Psoas muscle (tissue), 8 donors: ENCODE results near the gene CFHR4. TPM values are rescaled to one million over a fixed set of nuclear protein-coding genes. Genes with fewer than 3 reads are reported as not detected.

Experiments used
- ATAC-seq, 4 donors: fragments of 200-7000 bp; cut with Tn5 transposase; one replicate each; pipeline ENCODE4 v1.9.1; 2020; ENCODE audit warnings: moderate library complexity in 3 of 4, mild to moderate bottlenecking in 2 of 4
- DNase-seq, 2 donors: peaks; one replicate each; pipeline ENCODE4 v3.0.0-alpha.2; 2020
- H3K27ac ChIP-seq: fragments of 200-600 bp; one replicate; pipeline ENCODE4 v1.8.0; 2022
- H3K27me3 ChIP-seq, 3 donors: fragments of 200-600 bp in 1 of 3; one replicate each; pipeline versions ENCODE4 v1.6.1 to v1.8.0; 2013 to 2022; ENCODE audit warnings: low read length in 2 of 3, mild to moderate bottlenecking in 2 of 3, moderate library complexity in 1 of 3; ENCODE audit not compliant: insufficient read depth in 3 of 3
- H3K36me3 ChIP-seq, 2 donors: fragments of 200-600 bp in 1 of 2; one replicate each; pipeline versions ENCODE4 v1.6.1 to v1.8.0; 2013 to 2022; ENCODE audit warnings: low read depth in 1 of 2, mild to moderate bottlenecking in 1 of 2, moderate library complexity in 1 of 2; ENCODE audit not compliant: insufficient read depth in 1 of 2
- H3K4me1 ChIP-seq: fragments of 200-600 bp; one replicate; pipeline ENCODE4 v1.8.0; 2022
- H3K4me3 ChIP-seq: fragments of 200-600 bp; one replicate; pipeline ENCODE4 v1.8.0; 2022; ENCODE audit warnings: mild to moderate bottlenecking
- H3K9me3 ChIP-seq: fragments of 200-600 bp; one replicate; pipeline ENCODE4 v1.8.0; 2022
- WGBS, 3 donors: extraction: QIAGEN DNeasy Blood & Tissue Kit; methylation state at CpG; one replicate each; pipeline versions ENCODE4 v1.1.6 to v1.1.7; 2013; 5-methylcytosine and 5-hydroxymethylcytosine counted together
- intact Hi-C, 2 donors: fragments of 100-400 bp; cut with DNase I; formaldehyde crosslinking; loops; one replicate each; pipeline versions ENCODE4 v1.11.0 to v1.14.2; 2022
- polyA plus RNA-seq, 3 donors: library from polyadenylated mRNA; stranded (reverse); fragments of 200-250 nt; gene quantifications; one replicate each; pipeline ENCODE4 v1.2.3, GENCODE V29; 2013
- total RNA-seq, 4 donors: library from RNA; stranded (reverse); fragmentation: NEBNext Ultra II Directional in 2 of 4; extraction: Animal tissue kit (Norgen Biotek cat#: 25700) in 2 of 4; gene quantifications; one replicate each; pipeline versions ENCODE4 v1.2.1 to v1.2.4, GENCODE V29; 2021 to 2023
- TF ChIP-seq, protein P1 (sequence below): fragments of 200-600 bp; IDR thresholded peaks from one replicate; pipeline ENCODE4 v1.8.0; 2022; ENCODE audit warnings: antibody characterized with exemption
- donor health status: healthy with polysubstance abuse.
- donor health status: DM: no; HTN: no; CAD: no; lungs with moderate emphysema.
- donor health status: Bipolar disorder and iron deficiency.
- donor health status: healthy.
- donor health status: DM: yes; HTN: yes; CAD: no.
- donor health status: DM: no; HTN: no; CAD: no.
- donor health status: DM: no; HTN: no; CAD: no.
- donor health status: DM: yes; HTN: yes; CAD: no.

CFHR4 gene
- total and polyA plus RNA-seq, 7 donors, result not detected

DNA sequence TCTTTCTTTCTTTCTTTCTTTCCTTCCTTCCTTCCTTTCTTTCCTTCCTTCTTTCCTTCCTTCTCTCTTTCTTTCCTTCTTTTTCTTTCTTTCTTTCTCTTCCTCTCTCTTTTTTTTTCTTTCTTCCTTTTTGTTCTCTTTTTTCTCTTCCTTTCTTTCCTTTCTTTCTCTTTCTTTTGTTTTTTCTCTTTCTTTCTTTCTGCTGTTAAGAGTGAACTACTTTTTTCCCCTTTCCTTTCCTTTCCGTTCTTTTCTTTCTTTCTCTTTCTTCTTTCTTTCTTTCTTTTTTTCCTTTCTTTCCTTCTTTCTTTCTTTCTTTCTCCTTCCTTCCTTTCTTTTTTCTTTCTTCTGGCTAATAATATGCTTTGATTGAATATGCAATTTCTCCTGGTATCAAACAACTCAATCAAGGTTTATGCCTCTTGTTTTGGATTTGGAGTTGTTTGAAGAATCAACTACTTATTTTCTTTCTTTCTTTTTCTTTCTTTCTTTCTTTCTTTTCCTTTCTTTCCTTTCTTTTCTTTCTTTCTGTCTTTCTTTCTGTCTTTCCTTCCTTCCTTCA is 27.4 kb upstream of the CFHR4 start:
- no peak for DNase-seq
- H3K4me3 ChIP-seq, result no peak overlapping the region
- 90 to 100% (median 94%) methylated on average over 1 of the region's 1 CpG for WGBS, 3 donors
- no peaks in the 10 kb centered on the region for H3K27me3 ChIP-seq
- no peak for ATAC-seq
- peaks cover 7% of the 10 kb centered on the region for H3K9me3 ChIP-seq
- H3K4me1 ChIP-seq, result no peaks in the 10 kb centered on the region
- no peaks in the 10 kb centered on the region for H3K36me3 ChIP-seq
- intact Hi-C loops, result no loop called here
- no peak overlapping the region for H3K27ac ChIP-seq
- TF ChIP-seq, protein P1, sequence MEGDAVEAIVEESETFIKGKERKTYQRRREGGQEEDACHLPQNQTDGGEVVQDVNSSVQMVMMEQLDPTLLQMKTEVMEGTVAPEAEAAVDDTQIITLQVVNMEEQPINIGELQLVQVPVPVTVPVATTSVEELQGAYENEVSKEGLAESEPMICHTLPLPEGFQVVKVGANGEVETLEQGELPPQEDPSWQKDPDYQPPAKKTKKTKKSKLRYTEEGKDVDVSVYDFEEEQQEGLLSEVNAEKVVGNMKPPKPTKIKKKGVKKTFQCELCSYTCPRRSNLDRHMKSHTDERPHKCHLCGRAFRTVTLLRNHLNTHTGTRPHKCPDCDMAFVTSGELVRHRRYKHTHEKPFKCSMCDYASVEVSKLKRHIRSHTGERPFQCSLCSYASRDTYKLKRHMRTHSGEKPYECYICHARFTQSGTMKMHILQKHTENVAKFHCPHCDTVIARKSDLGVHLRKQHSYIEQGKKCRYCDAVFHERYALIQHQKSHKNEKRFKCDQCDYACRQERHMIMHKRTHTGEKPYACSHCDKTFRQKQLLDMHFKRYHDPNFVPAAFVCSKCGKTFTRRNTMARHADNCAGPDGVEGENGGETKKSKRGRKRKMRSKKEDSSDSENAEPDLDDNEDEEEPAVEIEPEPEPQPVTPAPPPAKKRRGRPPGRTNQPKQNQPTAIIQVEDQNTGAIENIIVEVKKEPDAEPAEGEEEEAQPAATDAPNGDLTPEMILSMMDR, result no peak

DNA sequence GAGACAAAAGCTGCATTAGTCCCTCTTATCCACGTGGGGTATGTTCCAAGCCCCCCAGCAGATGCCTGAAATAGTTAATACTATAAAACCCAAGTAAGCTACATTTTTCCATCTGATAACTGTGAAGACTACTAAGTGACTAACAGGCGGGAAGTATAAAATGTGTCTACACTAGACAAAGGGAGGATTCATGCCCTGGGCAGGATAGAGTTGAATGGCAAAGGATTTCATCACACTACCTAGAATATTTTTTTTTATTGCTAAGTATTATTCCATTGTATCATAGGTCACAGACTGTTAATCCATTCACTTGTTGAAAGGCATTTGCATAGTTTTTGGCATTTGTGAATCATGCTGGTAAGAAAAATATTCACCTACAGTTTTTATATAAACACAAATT is 26.4 kb upstream of the CFHR4 start:
- DNase-seq (no peak), ATAC-seq (no peak)
- Histone ChIP-seq H3K9me3 (peaks cover 7% of the 10 kb centered on the region), H3K4me3 (no peak overlapping the region), H3K36me3 (no peaks in the 10 kb centered on the region), H3K27me3 (no peaks in the 10 kb centered on the region), H3K27ac (no peak overlapping the region), H3K4me1 (no peaks in the 10 kb centered on the region)
- intact Hi-C loops, result no loop called here
- TF ChIP-seq, protein P1, result no peak
- 55 to 62% (median 59%) methylated on average over 2 of the region's 2 CpGs for WGBS, 3 donors

DNA sequence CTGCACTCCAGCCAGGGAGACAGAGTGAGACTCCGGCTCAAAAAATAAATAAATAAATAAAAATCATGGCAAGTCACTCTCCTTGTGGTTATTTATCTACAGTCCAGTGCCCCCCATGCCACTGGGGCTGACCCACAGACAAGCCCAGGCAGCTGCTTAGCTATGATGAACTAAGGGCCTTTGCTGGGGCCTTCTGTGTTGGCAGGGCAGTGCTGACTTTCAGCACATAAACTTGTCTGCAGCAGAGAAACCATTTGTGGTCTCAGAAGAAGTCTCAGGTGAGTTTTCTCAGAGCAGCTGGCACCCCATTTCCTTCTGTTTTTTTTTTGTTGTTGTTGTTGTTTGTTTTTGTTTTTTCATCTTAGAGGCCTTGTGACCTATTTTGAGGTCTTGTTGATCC is 20.9 kb upstream of the CFHR4 start:
- TF ChIP-seq, protein P1, result no peak
- Histone ChIP-seq H3K36me3 (no peaks in the 10 kb centered on the region), H3K4me3 (no peak overlapping the region), H3K9me3 (peaks cover 7% of the 10 kb centered on the region), H3K27me3 (no peaks in the 10 kb centered on the region), H3K4me1 (no peaks in the 10 kb centered on the region), H3K27ac (no peak overlapping the region)
- DNase-seq, result no peak
- intact Hi-C loops, result no loop called here
- no peak for ATAC-seq
- 96 to 100% (median 98%) methylated on average over 1 of the region's 1 CpG for WGBS, 3 donors

DNA sequence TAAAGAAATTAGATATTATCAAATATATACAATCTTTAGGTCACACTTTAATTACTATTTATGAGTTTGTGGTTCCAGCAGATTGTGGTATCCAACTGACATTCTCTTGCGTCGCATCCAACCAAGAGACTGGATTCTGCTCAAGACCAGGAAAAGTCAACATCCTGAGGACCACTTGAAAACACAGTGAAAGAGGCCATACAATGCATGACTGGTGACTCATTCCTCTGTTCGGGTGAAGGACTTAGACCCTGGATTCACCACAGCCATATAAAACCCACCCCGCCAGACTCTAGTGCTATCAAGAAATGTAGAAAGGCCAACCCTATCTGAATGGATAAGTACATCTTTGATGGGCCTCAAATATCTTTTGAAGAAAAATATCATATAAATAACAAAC is 14.5 kb upstream of the CFHR4 start:
- 91 to 95% (median 93%) methylated on average over 4 of the region's 4 CpGs for WGBS, 3 donors

More for the DNA sequence above, 14.5 kb upstream of the CFHR4 start:
- ATAC-seq, result no peak
- TF ChIP-seq, protein P1, result no peak
- Histone ChIP-seq H3K4me3 (no peak overlapping the region), H3K27ac (no peak overlapping the region), H3K27me3 (no peaks in the 10 kb centered on the region), H3K4me1 (no peaks in the 10 kb centered on the region), H3K36me3 (no peaks in the 10 kb centered on the region), H3K9me3 (no peaks in the 10 kb centered on the region)
- DNase-seq, result no peak
- intact Hi-C loops, result no loop called here
